Fibroblast of skin of scalp (primary cell): ENCODE measurements around the gene YIF1B.

ENCODE experiments used
- DNase-seq: peaks from one replicate; pipeline ENCODE4 v3.0.0-alpha.2; 2013

The YIF1B gene

GRCh38 chr19:38273499-38273898, 42.2 kb downstream of the YIF1B start:
- DNase-seq, result no peak

GRCh38 chr19:38270587-38271167, 45.1 kb downstream of the YIF1B start:
- peak; percentile 79 for DNase-seq

GRCh38 chr19:38268539-38268938, 47.2 kb downstream of the YIF1B start:
- no peak for DNase-seq

- no peak for DNase-seq
Observed at GRCh38 chr19:38267761-38268483, 47.8 kb downstream of the YIF1B start.

GRCh38 chr19:38266981-38267597, 48.7 kb downstream of the YIF1B start:
- peak; percentile 35 for DNase-seq

- no peak for DNase-seq
Observed at GRCh38 chr19:38265921-38266429, 49.8 kb downstream of the YIF1B start.

- DNase-seq, result no peak
Observed at GRCh38 chr19:38265213-38265861, 50.4 kb downstream of the YIF1B start.

GRCh38 chr19:38264486-38265212, 51.1 kb downstream of the YIF1B start, which contains the start of gene SPINT2:
Gene SPINT2, plus strand, starts transcription at chr19:38264573. Its CDS starts 320 bp downstream, at chr19:38264893.
- DNase-seq, result no peak

GRCh38 chr19:38263689-38264485, 51.9 kb downstream of the YIF1B start:
- DNase-seq, result peak; percentile 94

- DNase-seq, result no peak
Observed at GRCh38 chr19:38262585-38263268, 53.0 kb downstream of the YIF1B start.

- DNase-seq, result peak; percentile 35
Observed at GRCh38 chr19:38261942-38262341, 53.8 kb downstream of the YIF1B start.

GRCh38 chr19:38255383-38256014, 60.2 kb downstream of the YIF1B start:
- DNase-seq, result peak; percentile 36

GRCh38 chr19:38253788-38254187, 62.0 kb downstream of the YIF1B start:
- DNase-seq, result no peak
